Right atrium auricular region (tissue), 2 donors: ENCODE results near the gene VPS18. TPM values are rescaled to one million over a fixed set of nuclear protein-coding genes. Genes with fewer than 3 reads are reported as not detected.
A peak's percentile ranks its signal among the peaks of the same experiment; 100 is the strongest.

ENCODE experiments used
- DNase-seq: peaks from one replicate; pipeline ENCODE4 v3.0.0-alpha.2; 2019; ENCODE audit warnings: low spot score
- H3K27ac ChIP-seq, 2 donors: fragments of 200-600 bp; sonication (generic); 1 replicate in 1 of 2; 2 replicates in 1 of 2; pipeline ENCODE4 v1.5.1; 2016 to 2019
- H3K27me3 ChIP-seq, 2 donors: fragments of 200-600 bp; sonication (generic); one replicate each; pipeline versions ENCODE4 v1.5.1 to v1.6.0; 2017 to 2019
- H3K36me3 ChIP-seq: fragments of 200-600 bp; sonication (generic); one replicate; pipeline ENCODE4 v1.5.1; 2016
- H3K4me1 ChIP-seq, 2 donors: fragments of 200-600 bp; sonication (generic); one replicate each; pipeline versions ENCODE4 v1.5.1 to v1.6.0; 2017 to 2019
- H3K4me3 ChIP-seq, 2 donors: fragments of 200-600 bp; sonication (generic); 1 replicate in 1 of 2; 2 replicates in 1 of 2; pipeline ENCODE4 v1.5.1; 2017 to 2019; ENCODE audit warnings: mild to moderate bottlenecking in 1 of 2, moderate library complexity in 1 of 2
- H3K9me3 ChIP-seq, 2 donors: fragments of 200-600 bp; sonication (generic); one replicate each; pipeline ENCODE4 v1.5.1; 2019
- total RNA-seq, 2 donors: library from RNA; depleted of rRNA; stranded (reverse); fragments of >200 nt; gene quantifications; one replicate each; pipeline ENCODE4 v1.1.0, GENCODE V29; 2016
- TF ChIP-seq, protein P1 (sequence below), 2 donors: fragments of 200-600 bp; sonication (generic); IDR thresholded peaks; one replicate each; pipeline ENCODE4 v1.5.1; 2019; ENCODE audit warnings: antibody characterized with exemption in 2 of 2

Gene VPS18
- total RNA-seq, 2 donors from 2014 or later = 18.1 to 26.1 TPM

GRCh38 chr15:40917585-40917984 lies 23.3 kb downstream of the VPS18 start:
- Histone ChIP-seq H3K27ac (peak overlapping the region; percentile 33 to 61), H3K4me1 (peaks cover 0 to 3% of the 10 kb centered on the region in 2 donors), H3K9me3 (no peaks in the 10 kb centered on the region), H3K36me3 (no peaks in the 10 kb centered on the region), H3K27me3 (no peaks in the 10 kb centered on the region), H3K4me3 (no peak overlapping the region)
- no peak for DNase-seq
- TF ChIP-seq, protein P1, sequence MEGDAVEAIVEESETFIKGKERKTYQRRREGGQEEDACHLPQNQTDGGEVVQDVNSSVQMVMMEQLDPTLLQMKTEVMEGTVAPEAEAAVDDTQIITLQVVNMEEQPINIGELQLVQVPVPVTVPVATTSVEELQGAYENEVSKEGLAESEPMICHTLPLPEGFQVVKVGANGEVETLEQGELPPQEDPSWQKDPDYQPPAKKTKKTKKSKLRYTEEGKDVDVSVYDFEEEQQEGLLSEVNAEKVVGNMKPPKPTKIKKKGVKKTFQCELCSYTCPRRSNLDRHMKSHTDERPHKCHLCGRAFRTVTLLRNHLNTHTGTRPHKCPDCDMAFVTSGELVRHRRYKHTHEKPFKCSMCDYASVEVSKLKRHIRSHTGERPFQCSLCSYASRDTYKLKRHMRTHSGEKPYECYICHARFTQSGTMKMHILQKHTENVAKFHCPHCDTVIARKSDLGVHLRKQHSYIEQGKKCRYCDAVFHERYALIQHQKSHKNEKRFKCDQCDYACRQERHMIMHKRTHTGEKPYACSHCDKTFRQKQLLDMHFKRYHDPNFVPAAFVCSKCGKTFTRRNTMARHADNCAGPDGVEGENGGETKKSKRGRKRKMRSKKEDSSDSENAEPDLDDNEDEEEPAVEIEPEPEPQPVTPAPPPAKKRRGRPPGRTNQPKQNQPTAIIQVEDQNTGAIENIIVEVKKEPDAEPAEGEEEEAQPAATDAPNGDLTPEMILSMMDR (IDR thresholded peaks at IDR 0.05) = no peak

- peak overlapping the region; percentile 33 to 61 for H3K27ac ChIP-seq
- no peak for DNase-seq
- peaks cover 0 to 3% of the 10 kb centered on the region in 2 donors for H3K4me1 ChIP-seq
- TF ChIP-seq, protein P1 (IDR thresholded peaks at IDR 0.05) = no peak
- H3K9me3 ChIP-seq = no peaks in the 10 kb centered on the region
- H3K36me3 ChIP-seq = no peaks in the 10 kb centered on the region
- peak overlapping the region in 1 of 2 donors; percentile 3 for H3K4me3 ChIP-seq
- no peaks in the 10 kb centered on the region for H3K27me3 ChIP-seq
Observed at GRCh38 chr15:40918146-40918798, 24.0 kb downstream of the VPS18 start.

DNA sequence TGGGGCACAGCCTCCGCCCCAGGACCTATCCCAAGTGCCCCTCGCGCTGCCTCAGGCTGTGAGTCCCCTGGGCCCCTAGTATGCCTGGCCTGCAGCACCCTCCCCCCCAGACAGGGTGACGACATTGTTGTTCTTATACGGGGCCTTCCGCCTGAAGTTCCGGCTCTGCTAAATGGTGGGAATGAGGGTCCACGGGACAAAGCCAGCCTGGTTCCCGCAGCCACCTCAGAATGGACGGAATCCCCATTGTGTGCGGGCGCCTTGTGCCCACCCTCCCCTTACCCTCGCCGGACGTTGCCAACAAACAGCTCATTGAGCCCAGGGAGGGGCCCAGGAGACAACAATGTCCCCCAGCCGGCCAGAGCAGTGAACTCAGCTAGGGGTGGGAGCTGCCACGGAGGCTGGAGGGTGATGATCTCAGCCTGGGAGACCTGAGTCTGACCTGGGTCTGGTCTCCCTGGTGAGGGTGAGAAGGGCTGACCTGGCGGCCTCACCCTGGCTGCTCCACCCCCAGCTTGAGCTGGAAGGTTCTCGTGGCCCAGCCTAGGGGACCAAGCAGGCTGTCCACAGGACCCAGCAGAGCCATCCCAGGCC lies 24.6 kb downstream of the VPS18 start:
- DNase-seq = no peak
- Histone ChIP-seq H3K36me3 (no peaks in the 10 kb centered on the region), H3K27ac (peak overlapping the region; percentile 33 to 61), H3K4me1 (peaks cover 0 to 3% of the 10 kb centered on the region in 2 donors), H3K4me3 (peak overlapping the region in 1 of 2 donors; percentile 3), H3K9me3 (no peaks in the 10 kb centered on the region), H3K27me3 (no peaks in the 10 kb centered on the region)
- TF ChIP-seq, protein P1 (IDR thresholded peaks at IDR 0.05) = no peak

DNA sequence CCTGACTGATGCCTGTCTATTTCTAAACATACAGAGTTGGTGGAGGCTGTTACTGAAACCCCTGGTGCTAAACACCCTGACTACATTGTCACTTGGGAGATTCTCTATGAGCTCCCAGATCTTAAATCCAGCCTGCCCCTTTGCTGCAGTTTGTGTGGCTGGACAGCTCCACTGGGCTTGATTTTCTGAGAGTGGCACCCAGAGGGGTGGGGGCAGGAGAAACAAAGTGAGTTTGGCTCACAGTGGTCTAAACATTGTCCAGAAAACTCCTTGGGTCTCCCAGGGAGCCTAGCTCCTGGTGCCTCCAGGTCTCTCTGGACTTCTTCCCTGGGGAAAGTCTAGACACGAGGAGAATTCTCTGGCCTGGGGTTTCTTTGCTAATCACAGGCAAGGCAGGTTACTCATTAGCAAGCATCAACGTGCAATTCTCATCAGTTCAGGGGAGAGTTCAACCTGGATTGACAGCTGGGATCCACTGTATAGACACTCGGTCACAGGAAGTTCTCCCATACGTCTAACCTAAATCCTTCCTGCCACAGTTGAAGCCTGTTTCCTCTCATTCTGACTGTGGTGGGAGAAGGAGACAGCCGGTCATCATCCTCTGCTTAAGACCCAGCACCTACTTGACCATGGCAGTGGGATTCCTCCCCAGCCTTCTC lies 27.8 kb downstream of the VPS18 start:
- no peaks in the 10 kb centered on the region for H3K9me3 ChIP-seq
- no peak overlapping the region for H3K27ac ChIP-seq
- TF ChIP-seq, protein P1 (IDR thresholded peaks at IDR 0.05) = no peak

GRCh38 chr15:40922608-40923005 lies 28.4 kb downstream of the VPS18 start:
- Histone ChIP-seq H3K27me3 (peaks cover 0 to 3% of the 10 kb centered on the region in 2 donors), H3K27ac (no peak overlapping the region), H3K36me3 (no peaks in the 10 kb centered on the region), H3K4me1 (peaks cover 0 to 23% of the 10 kb centered on the region in 2 donors), H3K4me3 (no peak overlapping the region), H3K9me3 (no peaks in the 10 kb centered on the region)
- TF ChIP-seq, protein P1 (IDR thresholded peaks at IDR 0.05) = no peak
- DNase-seq = no peak

More for the DNA sequence above, 27.8 kb downstream of the VPS18 start:
- Histone ChIP-seq H3K4me1 (peaks cover 0 to 18% of the 10 kb centered on the region in 2 donors), H3K36me3 (no peaks in the 10 kb centered on the region), H3K27me3 (no peaks in the 10 kb centered on the region), H3K4me3 (no peak overlapping the region)
- no peak for DNase-seq
